ENCODE data around the gene PDZRN4.
"Not testable (repeated sequence)": the region's sequence is repeated elsewhere in the genome, so short reads cannot be mapped to it uniquely, and the experiment has no call there.

Gene PDZRN4

DNA sequence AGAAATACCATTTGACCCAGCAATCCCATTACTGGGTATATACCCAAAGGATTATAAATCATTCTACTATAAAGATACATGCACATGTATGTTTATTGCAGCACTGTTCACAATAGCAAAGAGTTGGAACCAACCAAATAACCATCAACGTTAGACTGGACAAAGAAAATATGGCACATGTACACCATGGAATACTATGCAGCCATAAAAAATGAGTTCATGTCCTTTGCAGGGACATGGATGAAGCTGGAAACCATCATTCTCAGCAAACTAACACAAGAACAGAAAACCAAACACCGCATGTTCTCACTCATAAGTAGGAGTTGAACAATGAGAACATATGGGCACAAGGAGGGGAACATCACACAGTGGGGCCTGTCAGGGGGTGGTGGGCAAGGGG, 97.3 kb downstream of the PDZRN4 start:
- not testable (repeated sequence) for DNase-seq (ENCODE audit: low spot score)

DNA sequence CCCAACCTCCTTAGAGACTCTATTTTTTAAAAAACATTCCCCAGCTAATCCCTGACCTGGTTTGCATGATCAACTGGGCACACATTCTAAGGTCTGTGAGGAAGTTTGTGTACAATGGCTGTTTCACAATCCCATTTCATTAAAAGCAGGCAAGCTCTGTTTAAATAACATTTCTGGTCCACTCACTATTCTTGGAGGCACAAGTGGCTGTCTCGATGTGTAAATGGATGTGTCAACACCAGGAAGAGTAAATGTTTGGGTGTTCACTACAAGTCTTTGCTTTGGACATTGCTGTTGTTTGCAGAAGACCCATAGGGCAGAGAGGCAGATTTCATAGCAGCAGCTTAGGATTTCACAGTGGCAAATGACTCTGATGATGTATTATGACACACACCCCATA, 98.3 kb downstream of the PDZRN4 start:
- DNase-seq (ENCODE audit: low spot score), result no peak

DNA sequence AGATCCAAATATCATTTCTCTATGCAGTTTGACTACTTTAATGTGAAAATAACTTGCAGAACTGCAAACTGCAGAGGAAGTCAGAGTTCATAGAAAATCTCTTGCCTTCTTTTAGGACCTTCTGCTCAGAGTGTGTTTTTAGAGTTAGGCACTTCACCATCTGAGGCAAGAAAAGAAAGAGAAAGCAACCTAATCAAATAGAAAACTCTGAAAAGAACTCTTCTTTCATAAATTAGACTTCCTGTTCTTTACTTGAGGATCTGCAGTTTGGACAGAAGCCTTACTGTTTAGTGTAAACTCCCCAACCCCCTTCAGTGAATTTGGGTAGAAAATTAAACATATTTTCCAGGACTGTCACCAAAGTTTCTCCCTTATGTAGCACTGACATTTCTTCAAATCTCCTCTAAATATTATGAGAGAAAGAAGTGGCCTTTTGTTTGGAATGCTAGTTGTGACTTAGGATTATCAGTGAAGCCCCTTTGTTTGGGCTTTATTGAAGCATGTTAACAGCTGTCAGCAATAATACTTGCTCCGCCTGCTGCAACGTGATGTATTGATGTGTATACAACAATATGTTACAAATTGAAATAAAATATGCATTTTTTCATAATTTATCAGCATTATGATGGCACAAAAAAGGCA, 99.5 kb downstream of the PDZRN4 start:
- no peak for DNase-seq (ENCODE audit: low spot score)

- peak; percentile 19 for DNase-seq (ENCODE audit: low spot score)
Measured at GRCh38 chr12:41288142-41288811, 100.2 kb downstream of the PDZRN4 start.

- DNase-seq (ENCODE audit: low spot score), result no peak
Measured at GRCh38 chr12:41289501-41289900, 101.4 kb downstream of the PDZRN4 start.

DNA sequence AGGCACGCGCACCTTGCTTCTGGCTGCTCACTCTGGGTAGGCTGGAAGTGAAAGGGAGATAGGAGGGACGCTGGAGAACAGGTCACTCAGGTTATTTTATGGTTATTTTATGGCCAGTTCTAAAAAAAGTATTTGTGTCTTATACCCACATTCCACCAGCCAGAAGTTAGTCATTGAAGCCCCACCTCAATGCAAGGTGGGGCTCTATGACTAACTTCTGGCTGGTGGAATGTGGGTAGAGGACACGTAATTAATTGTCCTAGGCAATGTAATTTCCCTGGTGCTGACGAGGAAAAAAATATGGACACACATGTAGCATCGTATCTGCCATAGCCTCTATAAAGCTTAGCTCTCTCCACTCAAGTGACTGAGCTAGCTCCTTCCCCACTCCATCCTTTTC, 104.9 kb downstream of the PDZRN4 start:
- DNase-seq (ENCODE audit: low spot score), result peak; percentile 90

DNA sequence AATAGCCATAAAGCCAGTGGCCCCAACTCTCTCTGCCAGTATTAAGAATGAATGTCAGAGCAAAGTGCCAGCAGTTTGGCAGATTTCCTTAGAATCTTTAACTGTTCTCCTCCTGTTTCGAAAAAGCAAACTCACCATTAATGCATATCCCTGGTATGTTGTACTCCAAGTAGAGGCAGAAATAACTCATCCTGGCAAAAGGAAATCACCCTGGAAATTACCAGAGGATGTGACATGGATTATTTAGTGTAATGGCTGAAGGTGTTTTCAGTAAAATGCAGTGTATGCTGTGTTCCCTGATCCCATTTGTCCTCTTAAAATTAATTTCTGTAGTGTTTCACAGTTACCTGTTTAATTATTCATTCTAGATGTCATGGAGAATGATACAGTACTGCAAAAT, 105.3 kb downstream of the PDZRN4 start:
- DNase-seq (ENCODE audit: low spot score), result no peak

DNA sequence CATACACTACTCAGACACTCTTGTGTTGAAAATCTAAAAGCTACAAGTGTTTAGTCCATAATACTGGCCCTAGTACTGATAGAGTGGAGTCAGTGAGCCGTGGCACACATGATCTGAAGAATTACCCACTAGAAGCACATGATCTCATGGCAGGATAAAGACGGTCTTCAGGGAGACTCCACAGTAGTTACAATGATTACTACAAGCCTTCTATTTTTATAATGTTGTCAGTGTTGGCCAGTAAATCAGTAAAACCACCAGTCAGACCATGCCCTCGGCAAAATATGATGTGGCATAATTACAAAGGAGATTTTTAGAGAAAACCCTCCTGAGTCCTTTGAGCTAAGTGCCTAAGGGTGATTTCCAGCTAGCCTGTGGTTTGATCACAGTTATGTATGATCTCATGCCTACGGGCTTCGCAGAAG, 114.9 kb downstream of the PDZRN4 start:
- no peak for DNase-seq (ENCODE audit: low spot score)

GRCh38 chr12:41304526-41304925, 116.4 kb downstream of the PDZRN4 start:
- DNase-seq (ENCODE audit: low spot score), result no peak

DNA sequence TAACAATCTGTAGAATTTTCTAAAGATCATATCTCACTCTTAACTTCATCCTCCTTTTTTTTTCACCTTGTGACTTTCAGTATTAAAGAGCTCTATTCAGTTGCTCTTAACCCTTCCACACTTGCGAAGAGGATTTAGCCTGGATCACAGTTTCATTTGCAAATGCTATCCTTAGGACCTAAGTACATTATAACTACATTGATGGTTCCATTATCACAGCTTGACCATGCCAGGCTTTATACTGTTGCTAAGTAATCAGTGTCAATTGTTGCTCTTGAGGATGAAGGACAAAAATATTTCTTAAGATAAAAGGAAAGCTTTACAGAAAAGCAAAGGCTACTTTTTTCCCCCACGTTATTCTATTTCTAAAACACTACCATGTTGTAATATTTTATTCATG, 122.2 kb downstream of the PDZRN4 start:
- no peak for DNase-seq (ENCODE audit: low spot score)

- DNase-seq (ENCODE audit: low spot score), result no peak
Measured at GRCh38 chr12:41311883-41312282, 123.8 kb downstream of the PDZRN4 start.

DNA sequence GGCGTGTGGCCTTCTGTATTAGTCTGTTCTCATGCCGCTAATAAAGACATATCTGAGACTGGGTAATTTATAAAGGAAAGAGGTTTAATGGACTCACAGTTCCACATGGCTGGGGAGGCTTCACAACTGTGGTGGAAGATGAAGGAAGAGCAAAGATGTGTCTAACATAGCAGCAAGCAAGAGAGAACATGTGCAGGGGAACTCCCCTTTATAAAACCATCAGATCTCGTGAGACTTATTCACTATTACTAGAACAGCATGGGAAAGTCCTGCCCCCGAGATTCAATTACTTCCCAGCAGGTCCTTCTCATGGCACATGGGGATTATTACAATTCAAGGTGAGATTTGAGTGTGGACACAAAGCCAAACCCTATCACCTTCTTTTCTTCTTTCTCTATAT, 124.3 kb downstream of the PDZRN4 start:
- not testable (repeated sequence) for DNase-seq (ENCODE audit: low spot score)

DNA sequence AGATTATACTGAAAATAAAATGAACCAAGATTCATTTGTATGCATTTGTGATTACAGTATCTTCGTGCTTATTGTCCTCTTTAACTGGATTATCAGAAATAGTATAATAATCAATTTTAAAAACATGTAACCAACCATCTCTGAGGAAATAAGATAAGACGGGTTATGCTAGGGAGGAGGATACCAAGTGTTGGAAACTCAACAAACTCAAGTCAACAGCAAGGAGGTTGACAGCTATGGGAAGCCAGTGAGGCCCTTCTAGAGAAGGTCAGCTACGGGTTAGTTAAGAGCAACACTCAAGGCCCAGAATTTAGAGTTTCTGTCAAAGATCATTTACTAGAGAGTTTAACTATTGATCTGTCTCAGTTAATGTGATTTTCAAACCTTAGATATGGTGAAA, 137.2 kb downstream of the PDZRN4 start:
- no peak for DNase-seq (ENCODE audit: low spot score)

DNA sequence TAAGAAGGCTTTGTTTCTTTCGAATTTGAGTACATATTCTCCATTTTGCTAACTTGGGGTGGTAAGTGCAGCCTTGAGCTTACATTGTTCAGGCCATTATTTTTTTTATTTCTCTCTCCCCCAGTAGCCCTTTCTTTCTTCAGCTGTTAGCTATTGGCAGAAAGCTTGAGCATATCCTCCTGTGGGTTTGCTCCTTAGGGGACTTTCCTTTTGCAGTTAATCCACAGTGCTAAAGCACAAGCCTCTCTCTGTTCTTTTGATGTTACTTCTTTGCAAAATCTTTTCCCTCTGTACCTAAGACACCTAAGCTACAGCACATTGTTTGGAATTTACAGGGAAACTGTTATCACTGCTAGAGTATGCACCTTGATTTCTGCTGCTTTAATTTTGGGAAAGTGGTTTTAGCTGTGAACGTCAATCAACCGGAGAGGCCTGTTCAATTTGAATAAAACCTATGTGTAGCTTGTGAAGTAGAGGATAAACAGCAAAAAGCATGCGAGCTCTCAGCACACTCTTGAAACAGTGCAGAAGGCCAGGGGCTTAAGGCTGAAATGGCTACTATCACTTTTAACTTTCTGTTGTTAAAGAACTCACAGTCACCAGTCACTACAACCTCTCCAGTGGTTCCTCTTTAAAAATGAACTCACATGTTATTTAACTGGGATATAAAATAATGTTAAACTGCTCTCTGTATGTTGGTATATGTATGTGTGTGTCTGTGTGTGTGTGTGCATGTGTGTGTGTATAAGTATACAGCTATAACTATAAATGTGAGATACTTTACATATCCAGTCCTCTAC, 139.2 kb downstream of the PDZRN4 start:
- DNase-seq (ENCODE audit: low spot score), result no peak

DNA sequence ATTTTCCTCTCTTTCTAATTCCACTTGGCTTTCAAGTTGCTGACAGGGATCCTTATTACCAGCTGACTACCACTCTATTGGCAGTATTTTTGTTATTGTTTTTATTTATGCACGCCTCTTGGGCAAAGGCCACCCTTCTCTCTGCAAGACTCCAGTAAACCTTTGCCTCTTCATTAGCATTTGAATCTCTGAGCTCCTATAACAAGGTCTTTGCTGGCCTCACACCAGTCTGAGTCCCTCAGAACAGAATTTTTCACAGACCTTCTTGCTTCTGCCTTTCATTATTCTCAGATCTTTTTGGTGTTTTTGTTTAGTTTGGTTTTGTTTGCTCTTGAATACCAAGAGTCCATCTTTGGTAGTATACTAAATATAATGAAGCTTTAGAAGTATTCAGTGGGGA, 145.9 kb downstream of the PDZRN4 start:
- no peak for DNase-seq (ENCODE audit: low spot score)

DNA sequence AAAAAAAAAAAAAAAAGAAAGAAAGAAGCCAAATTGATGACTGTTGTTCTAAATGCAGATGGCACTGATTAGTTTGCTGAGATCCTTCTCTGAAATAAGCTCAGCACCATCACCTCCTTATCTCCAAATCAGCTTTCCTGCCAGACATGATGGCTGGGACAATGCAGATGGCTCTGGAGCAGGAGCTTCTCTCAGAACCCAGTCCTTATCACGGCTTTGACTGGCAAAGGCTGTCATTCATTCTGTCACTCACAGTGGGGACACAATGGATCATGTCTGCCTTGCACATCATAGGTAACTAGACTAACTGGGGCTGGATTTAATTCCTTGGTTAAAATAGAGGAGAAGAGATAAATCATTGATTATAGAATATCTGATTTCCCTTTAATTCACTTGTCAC, 146.3 kb downstream of the PDZRN4 start:
- no peak for DNase-seq (ENCODE audit: low spot score)

- no peak for DNase-seq (ENCODE audit: low spot score)
Measured at GRCh38 chr12:41336041-41336549, 148.0 kb downstream of the PDZRN4 start.

- DNase-seq (ENCODE audit: low spot score), result no peak
Measured at GRCh38 chr12:41339784-41340183, 151.7 kb downstream of the PDZRN4 start.

GRCh38 chr12:41344776-41345470, 156.8 kb downstream of the PDZRN4 start:
- no peak for DNase-seq (ENCODE audit: low spot score)

DNA sequence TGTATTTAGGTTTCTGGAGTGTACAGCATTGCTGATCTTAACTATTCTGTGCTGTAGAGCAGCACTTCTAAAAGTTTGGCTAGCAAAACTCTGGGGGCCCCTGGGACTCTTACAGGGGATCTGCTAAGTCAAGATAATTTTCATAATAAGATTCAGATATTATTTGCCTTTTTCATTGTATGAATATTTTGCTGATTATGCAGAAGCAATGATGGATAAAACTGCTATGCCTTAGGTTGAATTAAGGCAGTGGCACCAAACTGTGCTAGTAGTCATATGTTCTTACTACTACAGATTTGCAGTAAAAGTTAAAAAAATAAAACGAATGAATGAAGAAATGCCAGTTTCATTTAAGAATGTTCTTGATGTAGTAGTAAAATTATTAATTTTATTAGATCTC, 160.1 kb downstream of the PDZRN4 start:
- no peak for DNase-seq (ENCODE audit: low spot score)

- no peak for DNase-seq (ENCODE audit: low spot score)
Measured at GRCh38 chr12:41356181-41356580, 168.1 kb downstream of the PDZRN4 start.

GRCh38 chr12:41361738-41362137, 173.6 kb downstream of the PDZRN4 start:
- DNase-seq (ENCODE audit: low spot score), result no peak
